Epithelial cell of proximal tubule (primary cell): Measurements from ENCODE around the gene CELSR1. TPM values are rescaled to one million over a fixed set of nuclear protein-coding genes. Genes with fewer than 3 reads are reported as not detected.

ENCODE experiments used
- DNase-seq: peaks from one replicate; pipeline ENCODE4 v3.0.0-alpha.2; 2011; ENCODE audit warnings: low read depth
- H3K4me3 ChIP-seq: 2 replicates; pipeline ENCODE4 v1.5.1; 2011; ENCODE audit warnings: low read depth, mild to moderate bottlenecking, low read length
- total RNA-seq: library from RNA; depleted of rRNA; stranded (reverse); fragments of >200 nt; gene quantifications from 2 replicates; pipeline ENCODE4 v1.2.3, GENCODE V29; 2015
- TF ChIP-seq, protein P1 (sequence below): conservative IDR thresholded peaks from 2 replicates; pipeline ENCODE4 v1.5.1; 2012; ENCODE audit warnings: low read depth, mild to moderate bottlenecking, low read length

The CELSR1 gene
- total RNA-seq, 1 donor from 2014 or later, result 85.0 TPM

DNA sequence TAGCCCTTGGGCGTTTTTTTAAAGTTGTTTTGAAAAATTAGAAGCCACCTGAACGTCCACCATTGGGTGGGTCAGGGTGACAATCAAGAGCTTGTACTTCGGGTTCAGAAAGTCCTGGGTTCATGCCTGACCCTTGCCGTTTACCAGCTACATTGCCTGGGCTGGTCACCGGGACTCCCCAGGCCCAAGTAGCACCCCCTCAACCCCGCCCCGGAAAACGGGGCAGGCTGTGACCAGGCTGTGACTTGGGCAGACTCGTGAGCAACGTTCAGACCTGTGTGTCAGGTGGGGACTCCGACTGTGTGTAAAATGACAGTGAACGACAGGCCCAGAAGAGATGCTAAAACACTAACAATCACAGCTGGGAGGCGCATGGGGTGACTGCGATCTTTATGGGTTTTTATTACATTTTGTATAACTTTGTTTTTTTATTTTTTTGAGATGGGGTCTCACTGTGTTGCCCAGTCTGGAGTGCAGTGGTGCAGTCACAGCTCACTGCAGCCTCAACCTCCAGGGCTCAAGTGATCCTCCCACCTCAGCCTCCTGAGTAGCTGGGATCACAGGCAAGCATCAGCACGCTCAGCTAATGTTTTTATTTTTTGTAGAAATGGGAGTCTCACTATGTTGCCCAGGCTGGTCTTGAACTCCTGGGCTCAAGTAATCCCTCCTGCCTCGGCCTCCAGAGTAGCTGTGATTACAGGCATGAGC, 145.1 kb downstream of the CELSR1 start:
- no peak for DNase-seq
- no peak overlapping the region for H3K4me3 ChIP-seq
- TF ChIP-seq, protein P1, sequence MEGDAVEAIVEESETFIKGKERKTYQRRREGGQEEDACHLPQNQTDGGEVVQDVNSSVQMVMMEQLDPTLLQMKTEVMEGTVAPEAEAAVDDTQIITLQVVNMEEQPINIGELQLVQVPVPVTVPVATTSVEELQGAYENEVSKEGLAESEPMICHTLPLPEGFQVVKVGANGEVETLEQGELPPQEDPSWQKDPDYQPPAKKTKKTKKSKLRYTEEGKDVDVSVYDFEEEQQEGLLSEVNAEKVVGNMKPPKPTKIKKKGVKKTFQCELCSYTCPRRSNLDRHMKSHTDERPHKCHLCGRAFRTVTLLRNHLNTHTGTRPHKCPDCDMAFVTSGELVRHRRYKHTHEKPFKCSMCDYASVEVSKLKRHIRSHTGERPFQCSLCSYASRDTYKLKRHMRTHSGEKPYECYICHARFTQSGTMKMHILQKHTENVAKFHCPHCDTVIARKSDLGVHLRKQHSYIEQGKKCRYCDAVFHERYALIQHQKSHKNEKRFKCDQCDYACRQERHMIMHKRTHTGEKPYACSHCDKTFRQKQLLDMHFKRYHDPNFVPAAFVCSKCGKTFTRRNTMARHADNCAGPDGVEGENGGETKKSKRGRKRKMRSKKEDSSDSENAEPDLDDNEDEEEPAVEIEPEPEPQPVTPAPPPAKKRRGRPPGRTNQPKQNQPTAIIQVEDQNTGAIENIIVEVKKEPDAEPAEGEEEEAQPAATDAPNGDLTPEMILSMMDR, result no peak

DNA sequence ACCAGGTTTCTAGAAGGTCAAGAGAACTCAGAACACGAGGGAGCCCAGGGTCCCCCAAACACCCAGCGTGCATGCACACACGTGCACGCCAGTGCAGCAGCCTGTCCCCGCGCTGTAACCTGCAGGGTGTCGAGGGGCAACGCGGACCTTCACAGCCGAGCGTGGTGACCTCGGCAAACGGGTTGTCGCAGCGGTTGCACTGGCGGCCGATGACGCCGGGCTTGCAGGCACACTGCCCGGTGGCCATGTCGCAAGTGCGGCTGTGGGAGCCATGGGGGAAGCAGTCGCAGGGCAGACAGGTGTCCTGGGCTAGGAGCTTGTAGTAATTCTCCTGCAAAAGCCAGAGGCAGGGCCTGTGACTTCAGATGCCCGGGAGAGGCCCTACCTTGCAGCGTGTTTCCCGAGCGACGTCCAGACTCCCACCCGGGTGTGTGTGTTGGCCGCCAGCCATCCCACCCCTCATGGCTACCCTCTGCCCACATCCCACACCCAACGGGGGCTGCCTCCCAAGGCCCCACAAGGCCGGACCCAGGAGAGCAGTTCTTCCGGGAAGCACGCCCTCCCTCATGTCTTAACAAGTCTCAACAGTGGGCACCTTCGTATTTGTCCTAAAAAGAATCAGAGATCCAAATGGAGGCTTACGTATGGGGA, 145.8 kb downstream of the CELSR1 start:
- TF ChIP-seq, protein P1, result no peak
- no peak overlapping the region for H3K4me3 ChIP-seq
- DNase-seq, result no peak

DNA sequence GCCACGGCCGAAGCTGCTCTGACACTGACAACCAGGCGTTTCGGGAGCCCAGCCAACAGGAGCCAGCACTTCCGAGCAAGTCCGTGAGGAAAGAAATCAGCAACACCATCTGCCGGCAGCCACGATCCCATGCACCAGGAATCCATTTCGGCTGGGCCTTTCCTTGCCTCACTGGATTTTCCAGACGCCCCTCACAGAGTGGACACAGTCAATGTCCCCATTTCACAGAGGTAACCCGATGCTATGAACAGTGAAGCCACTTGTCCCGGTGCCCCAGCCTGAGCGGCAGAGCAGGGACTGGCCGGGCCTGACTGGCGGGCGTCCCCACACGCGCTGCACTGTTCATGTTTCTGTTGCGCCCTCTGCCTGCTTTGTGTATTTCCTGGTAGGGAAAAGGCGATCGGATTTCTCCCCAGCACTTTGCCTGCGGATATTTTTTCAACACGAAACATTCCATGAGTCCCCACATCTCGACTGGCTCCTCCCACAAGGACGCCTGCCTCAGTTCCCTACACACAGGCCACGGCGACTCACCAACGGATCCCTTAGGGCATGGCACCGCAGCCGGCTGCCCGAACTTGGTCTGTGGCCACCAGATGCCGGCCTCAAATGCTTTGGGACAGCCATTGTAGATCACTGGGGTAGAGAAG, 146.6 kb downstream of the CELSR1 start:
- TF ChIP-seq, protein P1, result peak; percentile 48
- DNase-seq, result no peak
- no peak overlapping the region for H3K4me3 ChIP-seq

DNA sequence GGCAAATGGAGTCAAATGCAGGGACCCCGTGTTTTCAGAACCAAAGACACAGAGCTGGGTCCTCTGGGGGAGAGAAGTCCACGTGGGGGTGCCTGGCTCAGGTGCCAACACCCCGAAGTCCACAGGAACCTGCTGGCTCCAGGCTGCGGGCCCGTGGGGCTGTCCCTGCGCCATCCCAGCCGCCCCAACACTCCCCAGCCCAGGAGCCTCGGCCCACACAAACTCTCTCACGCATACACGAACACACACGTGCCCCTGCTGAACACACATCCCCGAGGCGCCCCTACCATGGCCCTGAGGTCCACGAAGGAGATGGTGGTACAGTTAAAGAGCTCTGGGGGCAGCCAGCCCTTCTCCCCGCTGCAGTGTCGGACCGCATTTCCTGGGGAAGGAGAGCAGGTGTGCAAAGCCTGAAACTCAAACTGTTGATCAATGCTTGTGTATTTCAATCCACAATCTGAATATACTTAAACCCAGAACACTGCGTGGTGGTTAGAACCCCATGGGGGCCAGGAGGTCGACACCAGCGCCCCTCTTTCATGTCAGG, 147.2 kb downstream of the CELSR1 start:
- no peak overlapping the region for H3K4me3 ChIP-seq
- no peak for DNase-seq
- TF ChIP-seq, protein P1, result no peak

DNA sequence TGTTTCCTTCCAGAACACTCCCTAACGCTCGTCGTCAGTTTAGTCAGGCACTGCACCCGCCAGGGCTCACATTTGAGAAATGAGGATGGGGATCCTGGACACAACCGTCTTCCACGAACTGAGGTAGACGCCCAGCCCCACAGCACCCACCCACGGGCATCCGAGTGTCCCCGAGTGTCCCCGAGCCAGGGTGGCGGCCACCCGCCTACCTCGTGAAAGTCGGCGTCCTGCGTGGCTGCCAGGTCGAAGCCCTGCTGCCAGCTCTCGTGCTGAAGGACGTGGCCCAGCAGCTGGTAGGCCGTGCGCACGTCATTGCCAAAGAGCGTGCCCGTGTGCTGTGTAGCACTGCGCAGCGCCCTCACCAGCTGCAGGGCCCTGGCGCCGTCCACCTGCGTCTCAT, 148.3 kb downstream of the CELSR1 start:
- no peak for DNase-seq
- H3K4me3 ChIP-seq, result no peak overlapping the region
- TF ChIP-seq, protein P1, result no peak

DNA sequence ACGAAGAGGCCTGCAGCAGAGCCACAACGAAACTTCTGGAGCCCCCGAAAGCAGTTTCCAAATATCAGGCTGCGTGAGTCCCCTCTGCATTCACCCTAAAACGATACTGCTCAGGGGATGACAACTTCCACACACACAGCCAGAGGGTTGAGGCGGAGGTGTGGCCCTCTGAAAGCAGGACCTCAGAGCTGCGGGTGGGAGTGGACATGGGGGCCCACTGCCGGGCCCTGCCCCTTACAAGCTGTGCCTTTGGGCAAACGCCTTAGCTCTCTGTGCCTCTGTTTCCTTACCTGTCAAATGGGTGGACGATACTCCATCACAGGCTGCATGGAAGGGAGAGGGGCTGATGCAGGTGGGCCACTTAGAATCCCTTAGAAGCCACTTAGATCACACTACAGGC, 148.8 kb downstream of the CELSR1 start:
- H3K4me3 ChIP-seq, result no peak overlapping the region
- no peak for DNase-seq
- TF ChIP-seq, protein P1, result no peak
